Lung (tissue), 12 donors: ENCODE results near the gene NR2F1. TPM values are rescaled to one million over a fixed set of nuclear protein-coding genes. Genes with fewer than 3 reads are reported as not detected.

Experiments
- ATAC-seq: fragments of 200-7000 bp; cut with Tn5 transposase; one replicate; pipeline ENCODE4 v1.9.1; 2020; ENCODE audit warnings: moderate number of reproducible peaks; ENCODE audit not compliant: insufficient read depth, low FRiP score
- DNase-seq, 3 donors: peaks; one replicate each; pipeline ENCODE4 v3.0.0-alpha.2; 2013 to 2017
- H3K27ac ChIP-seq, 2 donors: one replicate each; pipeline ENCODE4 v1.5.1; 2013; ENCODE audit warnings: mild to moderate bottlenecking in 2 of 2, moderate library complexity in 2 of 2, control low read depth in 1 of 2, inconsistent platforms in 1 of 2, low read depth in 1 of 2, low read length in 1 of 2
- H3K27me3 ChIP-seq, 3 donors: one replicate each; pipeline ENCODE4 v1.5.1; 2013; ENCODE audit warnings: low read length in 2 of 3; ENCODE audit not compliant: control insufficient read depth in 3 of 3, insufficient read depth in 3 of 3
- H3K36me3 ChIP-seq, 4 donors: one replicate each; pipeline ENCODE4 v1.5.1; 2013; ENCODE audit warnings: low read length in 4 of 4, mild to moderate bottlenecking in 1 of 4, moderate library complexity in 1 of 4; ENCODE audit not compliant: control insufficient read depth in 4 of 4, insufficient read depth in 4 of 4
- H3K4me1 ChIP-seq, 5 donors: one replicate each; pipeline ENCODE4 v1.5.1; 2013; ENCODE audit warnings: low read length in 5 of 5, mild to moderate bottlenecking in 2 of 5, moderate library complexity in 1 of 5; ENCODE audit not compliant: control insufficient read depth in 5 of 5, insufficient read depth in 5 of 5
- H3K4me3 ChIP-seq: one replicate; pipeline ENCODE4 v1.5.1; 2013; ENCODE audit warnings: mild to moderate bottlenecking, control low read depth, moderate library complexity
- H3K9ac ChIP-seq, 2 donors: one replicate each; pipeline ENCODE4 v1.5.1; 2013; ENCODE audit warnings: low read length in 2 of 2, control low read depth in 1 of 2; ENCODE audit not compliant: insufficient read depth in 1 of 2
- H3K9me3 ChIP-seq, 4 donors: one replicate each; pipeline ENCODE4 v1.5.1; 2013; ENCODE audit warnings: low read length in 3 of 4, mild to moderate bottlenecking in 1 of 4, moderate library complexity in 1 of 4; ENCODE audit not compliant: control insufficient read depth in 4 of 4, insufficient read depth in 3 of 4
- CTCF ChIP-seq: IDR thresholded peaks from 2 replicates; pipeline ENCODE4 v1.5.1; 2012; ENCODE audit warnings: mild to moderate bottlenecking; ENCODE audit errors: control extremely low read depth, extremely low read depth
- WGBS, 2 donors: extraction: QIAGEN DNeasy Blood & Tissue Kit; methylation state at CpG; one replicate each; pipeline ENCODE4 v1.1.7; 2013; 5-methylcytosine and 5-hydroxymethylcytosine counted together
- polyA plus RNA-seq, 2 donors: library from polyadenylated mRNA; stranded (reverse); fragments of 200-250 nt; gene quantifications; one replicate each; pipeline ENCODE4 v1.2.1, GENCODE V29; 2013
- total RNA-seq, 2 donors: library from RNA; depleted of rRNA in 1 of 2; stranded (reverse); fragments of >200 nt in 1 of 2; gene quantifications; one replicate each; pipeline ENCODE4 v1.2.1, GENCODE V29; 2014 to 2021
- donor health status: control.
- donor health status: control.
- donor health status: Bipolar disorder and iron deficiency.
- donor health status: healthy.
- donor health status: DM: yes; HTN: yes; CAD: no.

The NR2F1 gene
- total and polyA plus RNA-seq, 4 donors, result 15.2 to 104 (median 58.3) TPM

- TF ChIP-seq CTCF, result no peak
- Histone ChIP-seq H3K9ac (peak overlapping the region in 1 of 2 donors; percentile 69), H3K27me3 (peaks cover 0 to 74% (median 0%) of the 10 kb centered on the region in 3 donors), H3K9me3 (peaks cover 0 to 9% (median 0%) of the 10 kb centered on the region in 4 donors), H3K4me1 (peaks cover 0 to 79% (median 20%) of the 10 kb centered on the region in 5 donors), H3K27ac (no peak overlapping the region), H3K36me3 (peaks cover 0 to 9% (median 3%) of the 10 kb centered on the region in 4 donors), H3K4me3 (no peak overlapping the region)
- DNase-seq (peak; percentile 45 to 68 (median 67)), ATAC-seq (no peak)
- WGBS, 2 donors, result 8 to 16% methylated on average over 12 of the region's 12 CpGs
Measured at GRCh38 chr5:93574491-93575305, 8.3 kb upstream of the NR2F1 start.

GRCh38 chr5:93575461-93576414 lies 7.3 kb upstream of the NR2F1 start:
- TF ChIP-seq CTCF, result no peak
- Histone ChIP-seq H3K4me3 (no peak overlapping the region), H3K9me3 (peaks cover 0 to 6% (median 0%) of the 10 kb centered on the region in 4 donors), H3K36me3 (peaks cover 0 to 11% (median 4%) of the 10 kb centered on the region in 4 donors), H3K4me1 (peaks cover 0 to 74% (median 20%) of the 10 kb centered on the region in 5 donors), H3K27ac (no peak overlapping the region), H3K27me3 (peaks cover 0 to 73% (median 0%) of the 10 kb centered on the region in 3 donors), H3K9ac (peak overlapping the region in 1 of 2 donors; percentile 75)
- peak in 2 of 3 donors; percentile 31 to 55 for DNase-seq
- no peak for ATAC-seq
- 25 to 43% methylated on average over 6 of the region's 6 CpGs for WGBS, 2 donors

GRCh38 chr5:93576994-93577853 lies 5.8 kb upstream of the NR2F1 start:
- ATAC-seq (no peak), DNase-seq (peak in 2 of 3 donors; percentile 34 to 43)
- WGBS, 2 donors, result 28 to 43% methylated on average over 9 of the region's 9 CpGs
- Histone ChIP-seq H3K9me3 (peaks cover 0 to 3% (median 0%) of the 10 kb centered on the region in 4 donors), H3K4me1 (peaks cover 0 to 67% (median 15%) of the 10 kb centered on the region in 5 donors), H3K9ac (peak overlapping the region in 1 of 2 donors; percentile 96), H3K27ac (peak overlapping the region in 1 of 2 donors; percentile 32), H3K27me3 (peaks cover 0 to 67% (median 0%) of the 10 kb centered on the region in 3 donors), H3K36me3 (peaks cover 0 to 9% (median 2%) of the 10 kb centered on the region in 4 donors), H3K4me3 (no peak overlapping the region)
- TF ChIP-seq CTCF, result no peak
